OCI-LY7 (cell line): Measurements from ENCODE around the gene PRR30.

Experiments used
- EZH2phosphoT487 ChIP-seq: fragments of 200-600 bp; sonication (generic); IDR thresholded peaks from 2 replicates; pipeline ENCODE4 v1.6.1; 2018; ENCODE audit warnings: low read depth, borderline replicate concordance, mild to moderate bottlenecking, mixed run types, antibody characterized with exemption, low read length, moderate library complexity, mixed read lengths
- TF ChIP-seq, protein P1 (sequence below): fragments of 200-600 bp; sonication (generic); conservative IDR thresholded peaks from 2 replicates; pipeline ENCODE4 v1.5.1; 2014; ENCODE audit warnings: mild to moderate bottlenecking, antibody characterized with exemption, low read length, moderate library complexity, mixed read lengths

DNA sequence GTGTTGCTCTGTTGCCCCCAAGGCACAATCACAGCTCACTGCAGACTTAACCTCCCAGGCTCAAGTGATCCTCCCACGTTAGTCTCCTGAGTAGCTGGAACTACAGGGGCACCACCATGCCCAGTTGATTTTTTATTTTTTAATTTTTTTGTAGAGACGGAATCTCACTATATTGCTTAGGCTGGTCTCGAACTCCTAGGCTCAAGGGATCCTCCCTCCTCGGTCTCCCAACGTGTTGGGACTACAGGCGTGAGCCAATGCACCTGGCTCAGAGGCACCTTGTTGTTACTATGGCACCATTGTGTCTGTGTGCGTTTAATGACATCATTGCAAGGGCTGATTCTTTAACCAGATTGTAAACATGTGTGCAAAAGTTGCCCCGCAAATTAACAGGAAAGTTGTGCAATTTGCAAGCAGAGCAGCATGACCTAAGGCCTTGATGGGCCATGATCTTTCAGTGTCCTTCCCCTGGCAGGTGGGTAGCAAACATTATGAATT, 32.2 kb upstream of the PRR30 start:
- TF ChIP-seq, protein P1, sequence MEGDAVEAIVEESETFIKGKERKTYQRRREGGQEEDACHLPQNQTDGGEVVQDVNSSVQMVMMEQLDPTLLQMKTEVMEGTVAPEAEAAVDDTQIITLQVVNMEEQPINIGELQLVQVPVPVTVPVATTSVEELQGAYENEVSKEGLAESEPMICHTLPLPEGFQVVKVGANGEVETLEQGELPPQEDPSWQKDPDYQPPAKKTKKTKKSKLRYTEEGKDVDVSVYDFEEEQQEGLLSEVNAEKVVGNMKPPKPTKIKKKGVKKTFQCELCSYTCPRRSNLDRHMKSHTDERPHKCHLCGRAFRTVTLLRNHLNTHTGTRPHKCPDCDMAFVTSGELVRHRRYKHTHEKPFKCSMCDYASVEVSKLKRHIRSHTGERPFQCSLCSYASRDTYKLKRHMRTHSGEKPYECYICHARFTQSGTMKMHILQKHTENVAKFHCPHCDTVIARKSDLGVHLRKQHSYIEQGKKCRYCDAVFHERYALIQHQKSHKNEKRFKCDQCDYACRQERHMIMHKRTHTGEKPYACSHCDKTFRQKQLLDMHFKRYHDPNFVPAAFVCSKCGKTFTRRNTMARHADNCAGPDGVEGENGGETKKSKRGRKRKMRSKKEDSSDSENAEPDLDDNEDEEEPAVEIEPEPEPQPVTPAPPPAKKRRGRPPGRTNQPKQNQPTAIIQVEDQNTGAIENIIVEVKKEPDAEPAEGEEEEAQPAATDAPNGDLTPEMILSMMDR: no peak
- TF ChIP-seq EZH2phosphoT487: no peak
